Measurements from ENCODE around the gene RHCG.
"Not testable (repeated sequence)": the region's sequence is repeated elsewhere in the genome, so short reads cannot be mapped to it uniquely, and the experiment has no call there.

RHCG gene

DNA sequence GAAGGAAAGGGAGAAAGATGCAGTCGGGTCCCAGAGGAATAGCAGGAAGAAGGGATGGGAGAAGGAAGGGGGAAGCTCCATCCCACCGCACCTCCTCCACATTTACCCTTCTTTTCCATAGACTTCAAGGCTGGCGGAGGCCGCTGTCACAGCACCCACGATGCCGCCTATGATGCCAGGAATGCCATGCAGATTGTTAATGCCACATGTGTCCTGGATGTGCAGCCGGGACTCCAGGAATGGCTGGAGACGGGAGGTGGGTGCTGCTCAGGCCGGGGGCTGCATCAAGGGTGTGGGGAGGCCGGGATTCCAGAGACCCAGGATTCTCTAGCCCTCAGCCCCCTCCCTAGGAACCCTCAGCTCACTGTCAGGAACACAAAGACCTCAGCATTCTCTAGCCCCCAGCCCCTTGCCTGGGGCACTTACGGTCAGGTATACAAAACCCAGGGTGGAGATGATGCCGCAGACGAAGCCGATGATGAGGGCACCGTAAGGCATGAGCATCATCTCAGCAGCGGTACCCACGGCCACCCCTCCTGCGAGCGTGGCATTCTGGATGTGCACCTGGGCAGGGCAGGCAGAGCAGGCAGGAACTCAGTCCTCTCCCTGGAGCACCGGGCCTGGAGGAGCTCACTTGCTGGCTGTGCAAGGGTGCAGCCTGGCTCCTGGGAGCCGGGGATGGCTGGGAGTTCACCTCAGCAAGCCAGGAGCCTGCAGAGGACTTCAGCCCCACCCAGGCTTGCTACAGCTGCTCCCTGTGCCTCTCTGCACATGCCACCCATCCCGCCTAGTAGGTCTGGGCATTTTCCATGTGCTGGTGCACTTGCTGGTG lies 18.8 kb downstream of the RHCG start:
- no peak for DNase-seq (ENCODE audit: low spot score)

- DNase-seq (ENCODE audit: low spot score), result no peak
These were observed 20.7 kb downstream of the RHCG start for GRCh38 chr15:89475661-89476060.

- peak; percentile 91 for DNase-seq (ENCODE audit: low spot score)
These were observed 23.6 kb downstream of the RHCG start for GRCh38 chr15:89472785-89473256.

DNA sequence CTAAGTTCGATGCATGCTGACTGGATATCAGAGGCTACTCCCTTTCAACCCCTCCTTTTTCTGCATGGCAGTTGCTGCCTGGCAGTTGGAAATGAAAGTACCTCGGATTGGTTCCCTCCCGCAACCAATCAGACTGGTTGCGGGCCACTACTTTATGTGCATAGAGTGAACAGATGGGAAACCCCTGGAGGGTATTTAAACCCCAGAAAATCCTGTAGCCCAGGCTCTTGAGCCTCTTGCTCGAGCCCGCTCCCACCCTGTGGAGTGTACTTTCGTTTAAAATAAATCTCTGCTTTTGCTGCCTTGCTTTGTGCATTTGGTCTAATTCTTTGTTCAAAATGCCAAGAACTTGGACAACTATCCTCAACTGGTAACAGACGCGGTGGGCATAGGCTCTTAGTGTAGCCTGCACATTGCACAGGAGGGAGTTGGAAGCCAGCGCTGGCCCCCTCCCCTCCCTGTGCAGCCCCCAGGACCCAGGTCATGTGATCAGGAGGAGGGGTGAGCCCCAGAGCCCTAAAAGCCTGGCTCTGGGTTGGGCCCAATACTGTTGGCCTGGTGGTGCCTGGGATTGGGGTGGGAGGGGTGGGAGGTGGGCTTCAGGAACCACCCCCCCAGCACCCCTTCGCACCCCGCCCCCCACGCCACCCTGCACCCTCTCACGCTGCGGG lies 26.8 kb downstream of the RHCG start:
- DNase-seq (ENCODE audit: low spot score), result no peak

- DNase-seq (ENCODE audit: low spot score), result not testable (repeated sequence)
These were observed 27.6 kb downstream of the RHCG start for GRCh38 chr15:89468813-89469212.

DNA sequence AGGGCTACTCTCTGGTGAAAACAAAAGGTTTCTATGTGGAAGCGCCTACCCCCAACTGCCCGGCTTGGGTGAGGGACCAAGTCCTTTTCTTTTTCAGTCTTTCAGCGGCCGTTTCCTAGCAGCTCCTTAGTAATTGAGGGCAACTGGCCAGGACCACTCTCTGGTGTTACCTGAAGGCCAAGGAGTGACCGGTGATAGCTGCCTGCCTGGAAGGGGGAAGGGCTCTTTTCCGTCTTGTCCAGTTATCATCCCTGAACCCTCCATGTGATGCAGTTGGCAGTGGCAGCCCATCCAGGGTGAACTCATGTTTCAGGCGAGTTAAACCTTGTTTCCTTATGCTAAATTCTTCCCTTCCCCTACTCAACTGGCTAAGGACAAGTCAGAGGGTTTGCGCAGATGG lies 33.3 kb downstream of the RHCG start:
- DNase-seq (ENCODE audit: low spot score), result no peak

DNA sequence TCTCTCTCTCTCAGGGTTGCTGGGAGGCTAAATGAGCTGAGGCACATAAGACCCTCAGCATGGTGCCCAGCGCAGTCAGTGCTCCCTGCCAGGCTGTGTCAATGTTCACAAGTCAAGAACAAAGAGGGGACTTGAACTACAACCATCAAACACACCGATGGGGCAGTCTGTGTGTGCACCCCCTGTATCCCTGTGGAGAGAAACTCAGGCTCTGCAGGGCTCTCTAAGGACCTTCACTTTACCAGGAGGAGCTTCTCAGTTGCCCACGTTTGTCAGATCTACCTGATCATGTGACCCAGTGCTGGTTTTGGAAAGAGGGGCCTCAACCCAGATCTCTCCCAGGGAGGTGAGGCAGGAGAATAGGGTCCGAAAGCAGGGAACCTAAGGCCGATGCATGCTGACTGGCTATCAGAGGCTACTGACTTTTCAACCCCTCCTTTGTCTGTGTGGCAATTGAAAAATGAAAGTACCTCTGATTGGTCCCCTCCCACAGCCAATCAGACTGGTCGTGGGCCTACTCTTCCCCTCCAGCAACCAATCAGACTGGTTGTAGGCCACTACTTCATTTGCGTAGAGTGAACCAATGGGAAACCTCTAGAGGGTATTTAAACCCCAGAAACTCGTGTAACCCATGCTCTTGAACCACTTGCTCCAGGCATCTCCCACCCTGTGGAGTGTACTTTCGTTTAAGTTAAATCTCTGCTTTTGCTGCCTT lies 34.0 kb downstream of the RHCG start:
- DNase-seq (ENCODE audit: low spot score), result no peak

GRCh38 chr15:89461386-89461785 lies 35.0 kb downstream of the RHCG start:
- no peak for DNase-seq (ENCODE audit: low spot score)

DNA sequence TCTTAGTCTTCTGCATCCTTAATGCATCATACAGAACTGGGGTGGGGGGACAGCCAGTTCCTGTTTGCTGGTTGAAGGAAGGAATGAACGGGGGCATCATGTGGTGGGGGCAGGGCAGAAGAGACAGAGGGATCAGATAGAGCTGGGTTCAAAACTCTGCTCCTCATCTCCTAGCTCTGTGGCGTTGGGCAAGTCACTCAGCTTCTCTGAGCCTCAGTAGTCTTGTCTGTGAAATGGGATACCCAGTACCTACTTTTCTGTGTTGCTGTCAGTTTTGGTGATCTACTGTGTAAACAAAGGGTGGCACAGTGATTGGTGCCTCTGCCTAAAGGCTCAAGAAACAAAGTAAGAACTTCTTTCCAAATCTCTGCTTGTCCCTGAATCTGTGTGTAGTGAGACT lies 36.3 kb downstream of the RHCG start:
- no peak for DNase-seq (ENCODE audit: low spot score)

DNA sequence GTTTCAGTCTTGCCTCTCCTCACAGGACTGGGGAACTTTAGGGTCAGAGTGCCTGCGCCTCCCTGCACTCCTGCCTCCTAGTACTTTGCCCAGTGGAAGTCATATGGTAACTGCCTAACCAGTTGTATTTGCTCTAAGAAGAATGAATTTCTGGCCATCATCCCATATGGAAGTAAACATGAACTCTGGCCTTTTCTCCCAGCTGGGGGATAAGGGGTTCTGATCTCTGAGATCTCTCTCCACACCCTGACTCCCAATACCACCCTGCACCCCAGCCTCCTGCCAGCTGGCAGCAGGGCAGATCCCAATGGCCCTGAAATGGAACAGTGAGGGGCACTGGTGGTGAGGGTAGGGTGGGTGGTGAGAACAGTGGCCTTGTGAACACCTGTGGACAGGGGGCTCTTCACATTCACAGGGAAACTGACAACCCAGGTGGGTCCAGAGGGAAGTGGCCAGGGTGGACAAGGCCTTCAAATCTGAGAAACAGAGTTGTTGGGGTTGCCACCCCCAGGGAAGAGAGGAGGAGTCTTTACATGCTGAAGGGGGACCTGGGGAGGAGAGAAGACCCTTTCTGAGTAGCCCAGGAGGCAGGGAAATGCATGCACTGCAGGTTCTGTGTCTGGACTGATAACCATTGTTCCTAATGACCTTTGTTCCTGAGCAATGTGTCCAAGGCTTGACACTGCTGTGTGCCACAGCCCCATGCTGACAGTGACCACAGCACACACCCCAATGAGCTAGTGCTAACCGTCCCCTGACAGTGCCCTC lies 36.9 kb downstream of the RHCG start:
- DNase-seq (ENCODE audit: low spot score), result no peak

DNA sequence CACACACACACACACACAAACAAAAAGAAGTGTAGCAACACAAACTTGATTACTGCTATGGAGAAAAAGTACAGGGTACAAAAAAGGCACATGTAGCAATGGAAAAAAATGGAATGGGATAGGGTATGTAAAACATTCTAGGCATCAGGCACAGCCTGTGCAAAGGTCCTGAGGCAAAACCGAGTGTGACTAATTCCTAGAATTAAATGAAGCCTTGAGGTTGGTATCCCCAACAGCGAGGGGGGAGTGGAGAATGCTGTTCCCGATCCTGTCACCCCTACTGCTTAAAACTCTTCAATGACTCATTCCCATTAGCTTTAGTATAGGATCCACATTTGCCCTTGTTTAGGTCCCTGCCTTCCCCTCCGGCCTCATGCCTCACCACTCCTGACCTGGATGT lies 37.9 kb downstream of the RHCG start:
- no peak for DNase-seq (ENCODE audit: low spot score)

DNA sequence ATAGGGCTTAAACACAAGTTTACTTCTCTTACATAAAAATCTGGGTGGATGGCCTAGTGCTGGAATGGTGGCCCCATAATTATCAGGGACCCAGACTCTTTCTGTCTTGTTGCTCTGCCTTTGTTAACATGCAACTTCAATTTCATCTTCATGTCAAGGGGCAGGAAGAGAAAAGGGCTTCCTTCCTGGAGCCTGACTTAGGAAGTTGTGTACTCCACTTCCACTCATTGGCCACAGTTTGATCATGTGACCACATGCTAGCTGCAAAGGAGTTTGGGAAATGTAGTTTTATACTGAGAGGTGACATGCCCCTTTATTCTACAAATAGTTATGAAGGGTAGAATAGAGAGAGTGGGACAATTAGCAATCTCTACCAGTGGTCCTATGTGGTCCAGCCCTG lies 39.3 kb downstream of the RHCG start:
- no peak for DNase-seq (ENCODE audit: low spot score)

DNA sequence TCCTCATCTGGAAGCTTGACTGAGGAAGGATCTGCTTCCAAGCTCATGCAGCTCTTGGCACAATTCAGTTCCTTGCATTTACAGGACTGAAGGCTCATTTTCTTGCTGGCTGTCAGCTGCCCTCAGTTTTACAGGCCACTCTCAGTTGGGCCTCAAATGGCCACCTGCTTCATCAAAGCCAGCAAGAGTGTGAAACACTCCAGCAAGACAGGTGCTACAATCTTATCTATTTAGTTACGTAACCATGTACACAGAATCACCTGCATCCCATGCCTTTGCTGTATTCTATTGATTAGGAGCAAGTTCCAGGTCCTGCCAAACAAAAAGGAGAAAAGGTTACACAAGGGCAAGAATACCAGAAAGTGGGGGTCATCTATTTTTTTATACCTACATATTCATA lies 40.8 kb downstream of the RHCG start:
- DNase-seq (ENCODE audit: low spot score), result no peak

DNA sequence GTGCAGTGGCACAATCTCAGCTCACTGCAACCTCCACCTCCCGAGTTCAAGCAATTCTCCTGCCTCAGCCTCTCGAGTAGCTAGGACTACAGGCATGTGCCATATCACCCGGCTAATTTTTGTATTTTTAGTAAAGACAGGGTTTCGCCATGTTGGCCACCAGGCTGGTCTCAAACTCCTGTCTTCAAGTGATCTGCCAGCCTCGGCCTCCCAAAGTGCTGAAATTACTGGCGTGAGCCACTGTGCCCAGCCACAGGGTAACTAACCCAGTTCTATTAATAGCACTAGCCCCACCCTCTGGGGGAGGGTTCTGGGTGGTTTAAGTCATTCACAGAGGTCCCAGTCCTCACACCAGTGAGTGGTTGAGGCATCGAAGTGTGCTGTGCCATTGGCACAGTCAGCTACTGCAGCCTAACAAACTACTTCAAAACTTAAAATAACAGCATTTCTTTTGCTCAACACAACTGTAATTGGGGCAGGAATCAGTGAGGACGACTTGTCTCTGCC lies 44.0 kb downstream of the RHCG start:
- no peak for DNase-seq (ENCODE audit: low spot score)

GRCh38 chr15:89451846-89452245 lies 44.5 kb downstream of the RHCG start:
- no peak for DNase-seq (ENCODE audit: low spot score)

DNA sequence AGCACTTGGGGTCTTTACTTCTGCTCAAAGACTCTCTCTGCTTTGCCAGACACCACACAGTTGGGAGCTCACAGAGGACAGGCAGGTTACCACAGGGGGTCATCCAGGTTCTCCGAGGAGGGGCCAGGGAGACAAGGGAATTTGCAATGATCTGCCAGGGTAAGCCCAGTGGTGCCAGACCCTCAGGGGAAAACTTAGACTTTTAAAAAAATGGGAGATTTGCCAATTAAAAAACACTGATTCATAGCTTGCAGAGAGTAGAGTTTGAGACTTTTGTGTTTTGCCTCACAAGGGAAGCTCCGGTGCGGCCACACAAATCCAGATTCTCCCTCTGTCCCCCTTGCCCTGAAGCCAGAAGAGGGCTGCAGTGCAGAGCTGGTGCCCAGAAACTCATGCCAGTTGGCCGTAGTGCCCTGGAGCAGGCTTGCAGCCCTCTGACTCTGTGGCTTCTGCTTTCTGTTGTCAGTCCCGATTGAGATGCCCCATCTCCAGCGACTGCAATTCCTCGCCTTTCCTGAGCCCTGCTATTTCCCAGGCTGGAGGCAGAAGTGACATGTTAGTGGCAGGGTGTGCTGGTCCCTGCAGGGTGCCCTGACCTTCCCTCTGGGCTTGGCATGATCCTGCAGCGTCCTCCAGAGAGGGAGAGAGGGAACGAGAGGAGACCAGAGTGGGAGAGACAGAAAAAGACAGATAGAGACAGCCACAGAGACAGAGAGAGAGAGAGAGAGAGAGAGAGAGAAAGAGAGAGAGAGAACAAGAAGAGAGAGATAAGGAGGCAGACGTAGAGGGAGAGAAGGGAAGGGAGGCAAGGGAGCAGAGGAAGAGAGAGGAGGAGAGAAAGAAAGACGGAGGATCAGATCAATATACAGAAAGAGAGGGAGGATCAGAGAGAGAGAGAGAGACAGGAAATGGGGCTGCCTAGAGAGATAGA lies 46.0 kb downstream of the RHCG start:
- DNase-seq (ENCODE audit: low spot score), result no peak

- no peak for DNase-seq (ENCODE audit: low spot score)
These were observed 47.6 kb downstream of the RHCG start for GRCh38 chr15:89448825-89449224.

- no peak for DNase-seq (ENCODE audit: low spot score)
These were observed 48.7 kb downstream of the RHCG start for GRCh38 chr15:89447676-89448075.

GRCh38 chr15:89446255-89446891 lies 50.0 kb downstream of the RHCG start:
- no peak for DNase-seq (ENCODE audit: low spot score)

GRCh38 chr15:89445518-89445917 lies 50.9 kb downstream of the RHCG start:
- DNase-seq (ENCODE audit: low spot score), result no peak
